HUES64 (cell line): ENCODE data around the gene COL4A2.

Source experiments
- H3K27ac ChIP-seq: 2 replicates; pipeline ENCODE4 v1.7.0; 2013; ENCODE audit warnings: low read depth, low read length, inconsistent platforms
- H3K27me3 ChIP-seq: 2 replicates; pipeline ENCODE4 v1.6.1; 2013; ENCODE audit warnings: mild to moderate bottlenecking, low read length; ENCODE audit not compliant: insufficient read depth
- H3K36me3 ChIP-seq: 2 replicates; pipeline ENCODE4 v1.6.1; 2013; ENCODE audit warnings: mild to moderate bottlenecking, low read length; ENCODE audit not compliant: insufficient read depth
- H3K4me1 ChIP-seq: 2 replicates; pipeline ENCODE4 v1.6.1; 2013; ENCODE audit warnings: mild to moderate bottlenecking, low read length, moderate library complexity; ENCODE audit not compliant: insufficient read depth
- H3K4me3 ChIP-seq: 2 replicates; pipeline ENCODE4 v1.5.1; 2013; ENCODE audit warnings: mild to moderate bottlenecking, low read length, moderate library complexity
- H3K9ac ChIP-seq: 2 replicates; pipeline ENCODE4 v1.6.1; 2013; ENCODE audit warnings: mild to moderate bottlenecking, low read depth, low read length
- H3K9me3 ChIP-seq: 2 replicates; pipeline ENCODE4 v1.6.1; 2013; ENCODE audit warnings: low read depth, low read length; ENCODE audit not compliant: insufficient read depth
- WGBS: fragments of 150-250, 120-280 bp; methylation state at CpG from one replicate; pipeline ENCODE4 v1.1.7; 2013; ENCODE audit warnings: missing lambda C conversion rate; 5-methylcytosine and 5-hydroxymethylcytosine counted together

Gene COL4A2

GRCh38 chr13:110377826-110378201 is 70.7 kb downstream of the COL4A2 start:
- H3K4me1 ChIP-seq: peaks cover 25% of the 10 kb centered on the region
- H3K36me3 ChIP-seq: no peaks in the 10 kb centered on the region
- no peak overlapping the region for H3K27ac ChIP-seq
- H3K9ac ChIP-seq: no peak overlapping the region
- H3K9me3 ChIP-seq: no peaks in the 10 kb centered on the region
- peaks cover 11% of the 10 kb centered on the region for H3K27me3 ChIP-seq
- H3K4me3 ChIP-seq: no peak overlapping the region
- 96% methylated on average over 5 of the region's 5 CpGs for WGBS

- Histone ChIP-seq H3K4me1 (peaks cover 25% of the 10 kb centered on the region), H3K9ac (no peak overlapping the region), H3K4me3 (peak overlapping the region; percentile 26; the same call in 1 of the 2 replicates), H3K27me3 (peaks cover 11% of the 10 kb centered on the region), H3K9me3 (no peaks in the 10 kb centered on the region), H3K27ac (peak overlapping the region; percentile 53; the same call in 1 of the 2 replicates), H3K36me3 (no peaks in the 10 kb centered on the region)
- WGBS: 84% methylated on average over 9 of the region's 9 CpGs
These were observed 72.3 kb downstream of the COL4A2 start for GRCh38 chr13:110379358-110379757.

GRCh38 chr13:110379905-110380341 is 72.8 kb downstream of the COL4A2 start:
- H3K9ac ChIP-seq: no peak overlapping the region
- 2% methylated on average over 3 of the region's 4 CpGs for whole genome bisulfite sequencing

GRCh38 chr13:110380359-110381028 is 73.4 kb downstream of the COL4A2 start:
- H3K27me3 ChIP-seq: peaks cover 11% of the 10 kb centered on the region
- no peak overlapping the region for H3K4me3 ChIP-seq
- 74% methylated on average over 12 of the region's 14 CpGs for whole genome bisulfite sequencing
- no peak overlapping the region for H3K9ac ChIP-seq
- H3K4me1 ChIP-seq: peaks cover 25% of the 10 kb centered on the region
- H3K9me3 ChIP-seq: no peaks in the 10 kb centered on the region
- no peaks in the 10 kb centered on the region for H3K36me3 ChIP-seq
- no peak overlapping the region for H3K27ac ChIP-seq

More at GRCh38 chr13:110379905-110380341, 72.8 kb downstream of the COL4A2 start:
- no peaks in the 10 kb centered on the region for H3K36me3 ChIP-seq
- H3K4me3 ChIP-seq: peak overlapping the region; percentile 26
- H3K27me3 ChIP-seq: peaks cover 11% of the 10 kb centered on the region
- H3K4me1 ChIP-seq: peaks cover 25% of the 10 kb centered on the region
- H3K9me3 ChIP-seq: no peaks in the 10 kb centered on the region
- H3K27ac ChIP-seq: peak overlapping the region; percentile 53; the same call in 1 of the 2 replicates

GRCh38 chr13:110381029-110381360 is 73.9 kb downstream of the COL4A2 start:
- 0 out of 2 replicates have a peak, but pooled peaks cover 2% of the 10 kb centered on the region for H3K9me3 ChIP-seq
- H3K9ac ChIP-seq: no peak overlapping the region
- H3K27ac ChIP-seq: no peak overlapping the region
- 89% methylated on average over 12 of the region's 12 CpGs for WGBS
- peaks cover 25% of the 10 kb centered on the region for H3K4me1 ChIP-seq
- no peak overlapping the region for H3K4me3 ChIP-seq
- H3K27me3 ChIP-seq: peaks cover 11% of the 10 kb centered on the region
- H3K36me3 ChIP-seq: no peaks in the 10 kb centered on the region

- Histone ChIP-seq H3K9me3 (0 out of 2 replicates have a peak, but pooled peaks cover 2% of the 10 kb centered on the region), H3K4me3 (no peak overlapping the region), H3K27ac (no peak overlapping the region), H3K9ac (no peak overlapping the region), H3K27me3 (peaks cover 11% of the 10 kb centered on the region), H3K36me3 (no peaks in the 10 kb centered on the region), H3K4me1 (peaks cover 26% of the 10 kb centered on the region)
- 90% methylated on average over 2 of the region's 3 CpGs for WGBS
These were observed 75.1 kb downstream of the COL4A2 start for GRCh38 chr13:110382229-110382628.

GRCh38 chr13:110382830-110383229 is 75.7 kb downstream of the COL4A2 start:
- H3K9ac ChIP-seq: no peak overlapping the region
- peaks cover 28% of the 10 kb centered on the region for H3K4me1 ChIP-seq
- no peaks in the 10 kb centered on the region for H3K36me3 ChIP-seq
- 94% methylated on average over 3 of the region's 4 CpGs for WGBS
- H3K27me3 ChIP-seq: peaks cover 11% of the 10 kb centered on the region
- no peak overlapping the region for H3K27ac ChIP-seq
- H3K9me3 ChIP-seq: 0 out of 2 replicates have a peak, but pooled peaks cover 2% of the 10 kb centered on the region
- H3K4me3 ChIP-seq: no peak overlapping the region

GRCh38 chr13:110387451-110388107 is 80.5 kb downstream of the COL4A2 start:
- Histone ChIP-seq H3K9ac (no peak overlapping the region; the same call in 1 of the 2 replicates), H3K27me3 (no peaks in the 10 kb centered on the region), H3K27ac (peak overlapping the region; percentile 59), H3K9me3 (0 out of 2 replicates have a peak, but pooled peaks cover 2% of the 10 kb centered on the region), H3K4me3 (no peak overlapping the region), H3K36me3 (peaks cover 7% of the 10 kb centered on the region; the same call in 1 of the 2 replicates), H3K4me1 (peaks cover 19% of the 10 kb centered on the region)
- 47% methylated on average over 25 of the region's 25 CpGs for WGBS

- peaks cover 7% of the 10 kb centered on the region; the same call in 1 of the 2 replicates for H3K36me3 ChIP-seq
- 57% methylated on average over 19 of the region's 19 CpGs for WGBS
- H3K9me3 ChIP-seq: 0 out of 2 replicates have a peak, but pooled peaks cover 2% of the 10 kb centered on the region
- peak overlapping the region; percentile 10; the same call in 1 of the 2 replicates for H3K9ac ChIP-seq
- H3K4me3 ChIP-seq: no peak overlapping the region
- no peak overlapping the region for H3K27ac ChIP-seq
- H3K27me3 ChIP-seq: no peaks in the 10 kb centered on the region
- peaks cover 25% of the 10 kb centered on the region for H3K4me1 ChIP-seq
These were observed 81.2 kb downstream of the COL4A2 start for GRCh38 chr13:110388108-110388943.

GRCh38 chr13:110390567-110390966 is 83.5 kb downstream of the COL4A2 start:
- Histone ChIP-seq H3K4me1 (peaks cover 25% of the 10 kb centered on the region), H3K27ac (peak overlapping the region; percentile 40; the same call in 1 of the 2 replicates), H3K9ac (no peak overlapping the region), H3K4me3 (no peak overlapping the region), H3K36me3 (peaks cover 7% of the 10 kb centered on the region; the same call in 1 of the 2 replicates), H3K27me3 (no peaks in the 10 kb centered on the region), H3K9me3 (0 out of 2 replicates have a peak, but pooled peaks cover 2% of the 10 kb centered on the region)
- 85% methylated on average over 5 of the region's 5 CpGs for WGBS
